Mesendoderm (in vitro differentiated cells): ENCODE measurements around the gene ERO1A.
A peak's percentile ranks its signal among the peaks of the same experiment; 100 is the strongest.

Source experiments
- DNase-seq: peaks from one replicate; pipeline ENCODE4 v3.0.0; 2013
- H2AK5ac ChIP-seq: 2 replicates; pipeline ENCODE4 v1.6.1; 2013; ENCODE audit warnings: low read length, inconsistent platforms
- H2BK120ac ChIP-seq: 2 replicates; pipeline ENCODE4 v1.6.1; 2013; ENCODE audit warnings: low read depth, mild to moderate bottlenecking, low read length, moderate library complexity, mixed read lengths
- H2BK15ac ChIP-seq: replicated peaks from 2 replicates; pipeline ENCODE4 v1.6.1; 2013; ENCODE audit warnings: low read depth, mild to moderate bottlenecking, moderate library complexity
- H2BK5ac ChIP-seq: 2 replicates; pipeline ENCODE4 v1.6.1; 2013; ENCODE audit warnings: low read length, inconsistent platforms
- H3K18ac ChIP-seq: 2 replicates; pipeline ENCODE4 v1.6.1; 2013; ENCODE audit warnings: mild to moderate bottlenecking, low read length, mixed read lengths
- H3K23ac ChIP-seq: one replicate; pipeline ENCODE4 v1.6.1; 2013; ENCODE audit warnings: low read length
- H3K27ac ChIP-seq: 2 replicates; pipeline ENCODE4 v1.5.1; 2013; ENCODE audit warnings: low read depth, mild to moderate bottlenecking, inconsistent platforms, low read length, moderate library complexity
- H3K27me3 ChIP-seq: 2 replicates; pipeline ENCODE4 v1.6.1; 2013; ENCODE audit warnings: low read length, control low read depth, mild to moderate bottlenecking, inconsistent platforms; ENCODE audit not compliant: insufficient read depth, poor library complexity
- H3K36me3 ChIP-seq: 2 replicates; pipeline ENCODE4 v1.6.1; 2013; ENCODE audit warnings: low read length, inconsistent platforms; ENCODE audit not compliant: control insufficient read depth, insufficient read depth
- H3K4ac ChIP-seq: one replicate; pipeline ENCODE4 v1.6.1; 2013; ENCODE audit warnings: low read depth, mild to moderate bottlenecking, low read length, moderate library complexity
- H3K4me1 ChIP-seq: 2 replicates; pipeline ENCODE4 v1.6.1; 2013; ENCODE audit warnings: low read depth, low read length, inconsistent platforms; ENCODE audit not compliant: control insufficient read depth
- H3K4me2 ChIP-seq: 2 replicates; pipeline ENCODE4 v1.6.1; 2013; ENCODE audit warnings: low read length
- H3K4me3 ChIP-seq: 2 replicates; pipeline ENCODE4 v1.5.1; 2013; ENCODE audit warnings: mild to moderate bottlenecking, low read length
- H3K56ac ChIP-seq: one replicate; pipeline ENCODE4 v1.6.1; 2013; ENCODE audit warnings: low read length
- H3K79me1 ChIP-seq: 2 replicates; pipeline ENCODE4 v1.6.1; 2013; ENCODE audit warnings: low read length, inconsistent platforms
- H3K79me2 ChIP-seq: 2 replicates; pipeline ENCODE4 v1.6.1; 2013; ENCODE audit warnings: mild to moderate bottlenecking, low read length; ENCODE audit not compliant: control insufficient read depth, insufficient read depth
- H3K9ac ChIP-seq: 2 replicates; pipeline ENCODE4 v1.6.1; 2013; ENCODE audit warnings: low read length, inconsistent platforms
- H4K5ac ChIP-seq: one replicate; pipeline ENCODE4 v1.6.1; 2013; ENCODE audit warnings: low read length
- H4K8ac ChIP-seq: one replicate; pipeline ENCODE4 v1.6.1; 2013; ENCODE audit warnings: low read depth, mild to moderate bottlenecking, control low read depth, low read length, moderate library complexity
- WGBS: extraction: QIAGEN DNeasy Blood & Tissue Kit; methylation state at CpG from one replicate; pipeline ENCODE4 v1.1.7; 2013; ENCODE audit warnings: low lambda C conversion rate, missing lambda C conversion rate; ENCODE audit not compliant: insufficient coverage; ENCODE audit errors: extremely low coverage; 5-methylcytosine and 5-hydroxymethylcytosine counted together

ERO1A gene

DNA sequence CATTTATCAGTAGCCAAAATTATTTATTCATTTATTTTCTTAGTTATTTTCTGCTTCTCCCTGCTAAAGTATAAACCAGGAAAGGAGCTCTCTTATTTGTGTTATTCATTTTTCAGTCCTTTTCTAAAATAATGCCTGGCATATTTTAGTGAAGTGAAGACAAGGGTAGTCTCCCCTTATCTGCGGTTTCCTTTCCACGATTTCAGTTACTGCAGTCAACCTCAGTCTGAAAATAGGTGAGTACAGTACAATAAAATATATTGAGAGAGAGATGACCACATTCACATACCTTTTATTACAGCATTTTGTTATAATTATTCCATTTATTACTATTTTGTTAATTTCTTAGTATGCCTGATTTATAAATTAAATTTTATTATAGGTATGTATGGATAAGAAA, 85.2 kb downstream of the ERO1A start:
- H3K4me1 ChIP-seq = no peaks in the 10 kb centered on the region
- H3K27ac ChIP-seq = no peak overlapping the region
- H2BK5ac ChIP-seq = no peak overlapping the region
- WGBS = no CpG with 5 or more reads among the region's 2 CpGs
- H3K79me2 ChIP-seq = no peaks in the 10 kb centered on the region
- no peak overlapping the region for H4K5ac ChIP-seq
- no peaks in the 10 kb centered on the region for H3K79me1 ChIP-seq
- H4K8ac ChIP-seq = no peak overlapping the region
- H3K4me3 ChIP-seq = no peak overlapping the region
- H3K4ac ChIP-seq = no peak overlapping the region
- H2BK120ac ChIP-seq = no peak overlapping the region
- H2AK5ac ChIP-seq = no peak overlapping the region
- DNase-seq = no peak
- no peaks in the 10 kb centered on the region for H3K36me3 ChIP-seq
- H3K4me2 ChIP-seq = no peak overlapping the region
- no peak overlapping the region for H3K18ac ChIP-seq
- H3K56ac ChIP-seq = no peak overlapping the region
- no peak overlapping the region for H2BK15ac ChIP-seq
- H3K9ac ChIP-seq = no peak overlapping the region
- H3K27me3 ChIP-seq = no peaks in the 10 kb centered on the region
- H3K23ac ChIP-seq = no peak overlapping the region

DNA sequence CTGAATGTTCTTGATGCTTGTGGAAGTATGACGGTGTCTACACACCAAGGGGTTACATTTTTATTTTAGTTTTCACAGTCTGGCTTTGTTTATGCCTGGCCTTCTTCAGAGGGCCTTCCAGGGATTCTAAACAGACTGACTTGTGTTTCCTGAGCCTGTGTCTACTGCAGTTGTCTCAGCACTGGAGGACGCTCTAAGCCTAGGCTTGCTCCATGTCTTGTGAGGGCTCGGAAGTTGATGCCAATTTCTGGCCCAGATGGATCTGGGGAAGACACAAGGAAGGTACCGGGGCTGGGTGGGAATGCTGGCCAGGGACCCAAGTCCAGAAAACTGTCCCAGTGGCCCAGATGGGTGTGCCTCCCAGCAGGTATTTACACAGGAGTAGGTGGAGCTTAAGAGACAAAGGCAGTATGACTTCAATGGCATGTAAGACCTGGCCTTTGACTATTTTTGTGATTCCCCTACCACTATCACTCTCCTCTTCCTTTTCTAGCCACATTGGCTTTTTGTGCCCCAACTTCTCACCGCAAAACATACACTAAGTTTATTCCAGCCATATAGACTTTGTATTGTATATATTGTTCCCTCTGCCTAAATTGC, 85.8 kb downstream of the ERO1A start:
- Histone ChIP-seq H3K18ac (no peak overlapping the region), H3K27me3 (no peaks in the 10 kb centered on the region), H3K79me2 (no peaks in the 10 kb centered on the region), H3K56ac (no peak overlapping the region), H3K27ac (no peak overlapping the region), H3K36me3 (no peaks in the 10 kb centered on the region), H2AK5ac (no peak overlapping the region), H4K8ac (no peak overlapping the region), H3K4me3 (no peak overlapping the region), H3K9ac (no peak overlapping the region), H2BK5ac (no peak overlapping the region), H4K5ac (no peak overlapping the region), H3K4ac (no peak overlapping the region), H2BK120ac (no peak overlapping the region), H3K79me1 (no peaks in the 10 kb centered on the region), H3K4me1 (no peaks in the 10 kb centered on the region), H2BK15ac (no peak overlapping the region), H3K23ac (no peak overlapping the region), H3K4me2 (no peak overlapping the region)
- WGBS = no CpG with 5 or more reads among the region's 5 CpGs
- peak; percentile 15 for DNase-seq

DNA sequence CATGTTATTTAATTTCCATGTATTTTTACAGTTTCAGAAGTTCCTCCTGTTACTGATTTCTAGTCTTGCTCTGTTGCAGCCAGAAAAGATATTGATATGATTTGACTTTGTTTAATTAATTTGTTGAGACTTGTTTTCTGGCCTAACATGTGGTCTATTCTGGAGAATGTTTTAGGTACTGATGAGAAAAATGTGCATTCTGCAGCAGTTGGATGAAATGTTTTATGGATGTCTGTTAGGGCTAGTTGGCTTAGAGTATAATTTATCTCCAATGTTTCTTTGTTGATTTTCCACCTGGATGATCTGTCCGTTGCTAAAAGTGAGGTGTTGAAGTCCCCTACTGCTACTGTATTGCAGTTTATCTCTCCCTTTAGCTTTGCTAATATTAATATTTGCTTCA, 88.3 kb downstream of the ERO1A start:
- H3K79me2 ChIP-seq = no peaks in the 10 kb centered on the region
- H3K4me2 ChIP-seq = no peak overlapping the region
- no peak overlapping the region for H3K4ac ChIP-seq
- no peak overlapping the region for H3K23ac ChIP-seq
- H3K56ac ChIP-seq = no peak overlapping the region
- H2BK120ac ChIP-seq = no peak overlapping the region
- no peak overlapping the region for H2AK5ac ChIP-seq
- no peak for DNase-seq
- no CpG with 5 or more reads among the region's 1 CpG for WGBS
- no peak overlapping the region for H3K4me3 ChIP-seq
- no peaks in the 10 kb centered on the region for H3K79me1 ChIP-seq
- H3K9ac ChIP-seq = no peak overlapping the region
- H4K8ac ChIP-seq = no peak overlapping the region
- H3K27me3 ChIP-seq = no peaks in the 10 kb centered on the region
- H2BK5ac ChIP-seq = no peak overlapping the region
- H3K4me1 ChIP-seq = no peaks in the 10 kb centered on the region
- H3K18ac ChIP-seq = no peak overlapping the region
- H2BK15ac ChIP-seq = no peak overlapping the region
- H3K27ac ChIP-seq = no peak overlapping the region
- no peak overlapping the region for H4K5ac ChIP-seq
- H3K36me3 ChIP-seq = no peaks in the 10 kb centered on the region

DNA sequence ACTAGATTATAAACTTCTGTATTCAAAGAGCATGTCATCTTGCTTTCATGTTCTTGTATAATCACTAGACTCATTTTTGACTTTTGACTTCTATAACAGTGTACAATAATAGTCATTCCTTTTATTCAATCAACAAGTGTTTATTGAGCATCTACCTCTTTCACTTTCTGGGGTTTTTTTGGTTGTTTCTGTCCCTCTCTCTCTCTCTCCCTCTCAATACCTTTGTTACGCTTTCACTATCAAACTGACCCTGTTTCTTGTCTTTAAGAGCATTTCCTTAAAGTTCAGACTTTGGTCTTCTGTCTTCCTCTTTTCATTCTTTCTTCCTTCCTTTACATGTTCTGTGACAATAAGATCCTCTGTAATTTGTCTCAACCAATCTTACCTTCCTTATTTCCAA, 93.2 kb downstream of the ERO1A start:
- Histone ChIP-seq H3K56ac (no peak overlapping the region), H3K79me2 (no peaks in the 10 kb centered on the region), H3K4ac (no peak overlapping the region), H2BK5ac (no peak overlapping the region), H3K18ac (no peak overlapping the region), H3K4me2 (no peak overlapping the region), H3K23ac (no peak overlapping the region), H2BK120ac (no peak overlapping the region), H3K4me3 (no peak overlapping the region), H2AK5ac (no peak overlapping the region), H3K36me3 (no peaks in the 10 kb centered on the region), H3K27ac (no peak overlapping the region), H3K4me1 (no peaks in the 10 kb centered on the region), H2BK15ac (no peak overlapping the region), H3K79me1 (no peaks in the 10 kb centered on the region), H4K5ac (no peak overlapping the region), H3K9ac (no peak overlapping the region), H3K27me3 (no peaks in the 10 kb centered on the region), H4K8ac (no peak overlapping the region)
- no peak for DNase-seq
- WGBS = no CpG with 5 or more reads among the region's 1 CpG

DNA sequence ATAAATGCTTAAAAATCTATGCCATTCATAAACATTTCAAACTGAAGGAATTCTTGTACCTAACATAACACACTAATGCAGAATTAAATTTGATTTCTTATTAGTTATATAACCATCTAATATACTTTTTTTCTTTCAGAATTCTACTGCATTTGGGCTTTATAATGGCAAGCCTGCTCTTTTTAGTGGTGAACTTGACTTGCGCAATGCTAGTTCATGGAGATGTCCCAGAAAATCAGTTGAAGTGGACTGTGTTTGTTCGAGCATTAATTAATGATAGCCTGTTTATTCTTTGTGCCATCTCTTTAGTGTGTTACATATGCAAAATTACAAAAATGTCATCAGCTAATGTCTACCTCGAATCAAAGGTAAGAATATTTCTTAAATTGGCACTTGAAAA, 95.4 kb downstream of the ERO1A start:
- no peaks in the 10 kb centered on the region for H3K4me1 ChIP-seq
- H4K5ac ChIP-seq = no peak overlapping the region
- H2BK5ac ChIP-seq = no peak overlapping the region
- no peak for DNase-seq
- no peaks in the 10 kb centered on the region for H3K27me3 ChIP-seq
- no peak overlapping the region for H3K18ac ChIP-seq
- no peak overlapping the region for H2AK5ac ChIP-seq
- no peak overlapping the region for H3K4me2 ChIP-seq
- H4K8ac ChIP-seq = no peak overlapping the region
- H3K9ac ChIP-seq = no peak overlapping the region
- no peaks in the 10 kb centered on the region for H3K36me3 ChIP-seq
- WGBS = no CpG with 5 or more reads among the region's 3 CpGs
- no peak overlapping the region for H3K4me3 ChIP-seq
- H3K56ac ChIP-seq = no peak overlapping the region
- no peaks in the 10 kb centered on the region for H3K79me2 ChIP-seq
- H2BK15ac ChIP-seq = no peak overlapping the region
- H2BK120ac ChIP-seq = no peak overlapping the region
- no peaks in the 10 kb centered on the region for H3K79me1 ChIP-seq
- H3K4ac ChIP-seq = no peak overlapping the region
- no peak overlapping the region for H3K27ac ChIP-seq
- H3K23ac ChIP-seq = no peak overlapping the region

DNA sequence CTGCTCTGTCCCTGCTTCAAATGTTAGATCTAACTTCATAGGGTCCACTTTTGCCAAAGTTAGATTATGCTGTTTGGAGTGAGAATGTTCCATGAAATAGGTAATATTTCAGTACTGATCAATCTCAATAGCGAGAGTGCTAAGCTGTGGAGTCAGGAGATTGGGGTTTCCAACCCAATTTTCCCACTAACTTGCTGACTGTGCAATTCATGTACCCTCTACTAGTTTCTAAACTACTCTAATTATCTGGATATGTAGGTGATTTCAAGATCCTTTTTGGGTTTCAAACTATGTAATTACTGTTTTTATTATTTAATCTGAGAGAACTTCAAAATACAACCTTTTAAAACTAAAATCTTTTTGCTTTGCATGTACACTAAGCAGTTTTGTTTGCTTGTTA, 96.8 kb downstream of the ERO1A start:
- no CpG with 5 or more reads among the region's 1 CpG for WGBS
- Histone ChIP-seq H3K18ac (no peak overlapping the region), H3K27me3 (no peaks in the 10 kb centered on the region), H4K8ac (no peak overlapping the region), H3K27ac (no peak overlapping the region), H3K4ac (no peak overlapping the region), H3K79me1 (no peaks in the 10 kb centered on the region), H3K4me1 (no peaks in the 10 kb centered on the region), H2BK120ac (no peak overlapping the region), H2BK5ac (no peak overlapping the region), H3K4me2 (no peak overlapping the region), H3K56ac (no peak overlapping the region), H3K79me2 (no peaks in the 10 kb centered on the region), H2BK15ac (no peak overlapping the region), H3K23ac (no peak overlapping the region), H3K9ac (no peak overlapping the region), H3K4me3 (no peak overlapping the region), H3K36me3 (no peaks in the 10 kb centered on the region), H2AK5ac (no peak overlapping the region), H4K5ac (no peak overlapping the region)
- DNase-seq = no peak
